Keratinocyte (primary cell): Measurements from ENCODE around the gene CFH.

Experiments
- CTCF ChIP-seq, 3 experiments: IDR thresholded peaks in 1 of 3; conservative IDR thresholded peaks in 1 of 3; optimal IDR thresholded peaks in 1 of 3; 2 replicates in 2 of 3; 3 replicates in 1 of 3; pipeline versions ENCODE3 to v1.5.1; 2011; ENCODE audit warnings: low read length in 3 of 3, mild to moderate bottlenecking in 3 of 3, moderate library complexity in 2 of 3, control low read depth in 1 of 3, inconsistent platforms in 1 of 3; ENCODE audit not compliant: insufficient read depth in 2 of 3; ENCODE audit errors: extremely low read depth in 1 of 3
- EZH2 ChIP-seq: IDR thresholded peaks from one replicate; pipeline ENCODE4 v1.6.1; 2012; ENCODE audit warnings: inconsistent platforms, mild to moderate bottlenecking, low read length, moderate library complexity

- TF ChIP-seq CTCF (optimal IDR thresholded peaks at IDR 0.05 in 1 of 3, IDR thresholded peaks at IDR 0.05 in 1 of 3, conservative IDR thresholded peaks at IDR 0.05 in 1 of 3; ENCODE audit: extremely low read depth in 1 of 3, insufficient read depth in 2 of 3, low read length in 3 of 3) (no peak), EZH2 (no peak)
These were observed 26.1 kb downstream of the CFH start for GRCh38 chr1:196677781-196678509.
